Measurements from ENCODE around the gene KLF15. TPM values are rescaled to one million over a fixed set of nuclear protein-coding genes. Genes with fewer than 3 reads are reported as not detected.

KLF15 gene
- total RNA-seq, 1 donor from 2014 or later = 0.31 TPM

- intact Hi-C loops (cut with micrococcal nuclease) = no loop called here
- peaks cover 1% of the 10 kb centered on the region for H3K36me3 Mint-ChIP-seq (ENCODE audit: low read depth)
- H3K9me3 Mint-ChIP-seq = no peaks in the 10 kb centered on the region
- POLR2A ChIA-PET = no interaction called here
- TF ChIP-seq CTCF (IDR thresholded peaks at IDR 0.05) = no peak
- CTCF ChIA-PET = no interaction called here
- H3K4me3 Mint-ChIP-seq = no peak overlapping the region
- peaks cover 35% of the 10 kb centered on the region for H3K27me3 Mint-ChIP-seq
- DNase-seq (no peak), ATAC-seq (ENCODE audit: low read depth) (no peak)
- H3K4me1 Mint-ChIP-seq = peaks cover 16% of the 10 kb centered on the region
- H3K27ac Mint-ChIP-seq = no peak overlapping the region
These were observed 3.0 kb upstream of the KLF15 start for GRCh38 chr3:126360046-126360713.

- H3K4me3 Mint-ChIP-seq = no peak overlapping the region
- no peaks in the 10 kb centered on the region for H3K9me3 Mint-ChIP-seq
- H3K27me3 Mint-ChIP-seq = peaks cover 36% of the 10 kb centered on the region
- CTCF ChIA-PET = no interaction called here
- POLR2A ChIA-PET = no interaction called here
- intact Hi-C loops (cut with micrococcal nuclease) = loop anchor here (5.0 kb wide), 1 partner anchor 624 kb away; the partner anchor contains the start of gene PLXNA1
- no peak for DNase-seq
- no peak for ATAC-seq (ENCODE audit: low read depth)
- H3K27ac Mint-ChIP-seq = no peak overlapping the region
- H3K4me1 Mint-ChIP-seq = peaks cover 16% of the 10 kb centered on the region
- TF ChIP-seq CTCF (IDR thresholded peaks at IDR 0.05) = no peak
- H3K36me3 Mint-ChIP-seq (ENCODE audit: low read depth) = peaks cover 1% of the 10 kb centered on the region
These were observed 1.6 kb upstream of the KLF15 start for GRCh38 chr3:126358816-126359181.

- Mint-ChIP-seq H3K4me1 (peaks cover 16% of the 10 kb centered on the region), H3K9me3 (no peaks in the 10 kb centered on the region), H3K27ac (no peak overlapping the region), H3K27me3 (peaks cover 36% of the 10 kb centered on the region), H3K36me3 (ENCODE audit: low read depth) (peaks cover 1% of the 10 kb centered on the region), H3K4me3 (peak overlapping the region; percentile 88)
- ChIA-PET POLR2A (interaction anchor here (1.5 kb wide), 1 partner anchor 274 kb away, joined by 5 read pairs; the partner anchor contains the start of gene SLC41A3), CTCF (no interaction called here)
- intact Hi-C loops (cut with micrococcal nuclease) = loop anchor here (5.0 kb wide), 1 partner anchor 624 kb away; the partner anchor contains the start of gene PLXNA1
- ATAC-seq (ENCODE audit: low read depth) (no peak), DNase-seq (no peak)
- no peak for TF ChIP-seq CTCF (IDR thresholded peaks at IDR 0.05)
These were observed 1.0 kb upstream of the KLF15 start for GRCh38 chr3:126358038-126358815.

- intact Hi-C loops (cut with micrococcal nuclease) = loop anchor here (1.0 to 5.0 kb wide), 6 partner anchors 33 to 626 kb away; partner anchors contain the start of genes CHCHD6, PLXNA1, SLC41A3 and ZXDC
- CTCF ChIA-PET = no interaction called here
- no peak overlapping the region for H3K27ac Mint-ChIP-seq
- peaks cover 1% of the 10 kb centered on the region for H3K36me3 Mint-ChIP-seq (ENCODE audit: low read depth)
- peaks cover 30% of the 10 kb centered on the region for H3K27me3 Mint-ChIP-seq
- peak; percentile 17 for ATAC-seq (ENCODE audit: low read depth)
- DNase-seq = peak; percentile 24
- POLR2A ChIA-PET = interaction anchor here (1.5 kb wide), 1 partner anchor 272 kb away, joined by 5 read pairs; the partner anchor contains the start of gene SLC41A3
- TF ChIP-seq CTCF (IDR thresholded peaks at IDR 0.05) = no peak
- peak overlapping the region; percentile 88 for H3K4me3 Mint-ChIP-seq
- peaks cover 16% of the 10 kb centered on the region for H3K4me1 Mint-ChIP-seq
- no peaks in the 10 kb centered on the region for H3K9me3 Mint-ChIP-seq
These were observed 589 bp downstream of the KLF15 start for GRCh38 chr3:126356373-126357264.

Data from activated B cell treated with CpG ODN at 0.5 μM for 24 hours (primary cell).